GM21515 (cell line): ENCODE results near the gene ZNF317.
"Not testable (repeated sequence)": the region's sequence is repeated elsewhere in the genome, so short reads cannot be mapped to it uniquely, and the experiment has no call there.

Experiments used
- ATAC-seq: cut with Tn5 transposase; IDR thresholded peaks from one replicate; pipeline ENCODE4 v1.9.1; 2021; ENCODE audit not compliant: unreplicated experiment

The ZNF317 gene

DNA sequence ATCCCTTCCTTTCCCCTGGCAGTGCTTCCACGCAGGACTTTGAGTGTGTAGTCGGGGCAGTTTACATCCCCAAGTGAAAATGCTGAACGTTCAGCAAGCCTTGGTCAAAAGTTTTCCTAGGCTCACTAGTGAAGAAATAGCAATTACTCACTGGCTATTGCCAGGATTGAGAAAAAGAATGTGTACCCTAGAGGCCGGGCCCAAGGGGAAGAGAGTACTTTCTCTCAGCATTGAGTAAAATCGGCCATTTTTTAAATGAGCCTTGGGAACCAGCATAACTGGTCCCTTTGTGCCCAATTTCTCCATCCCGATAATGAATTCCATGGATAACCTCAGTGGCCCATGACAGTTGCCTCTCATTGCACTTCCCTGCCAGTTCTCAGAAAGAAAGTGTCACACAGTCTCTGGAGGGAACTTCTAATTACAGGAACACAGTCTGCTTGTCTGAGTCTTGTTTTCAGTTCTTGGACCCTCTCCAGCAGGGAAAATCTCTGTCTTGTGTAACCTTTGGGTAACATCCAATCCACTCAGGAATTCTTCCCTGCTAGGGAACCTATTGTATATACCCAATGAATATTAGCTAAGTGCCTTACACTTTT is 31.3 kb downstream of the ZNF317 start:
- ATAC-seq, result no peak

DNA sequence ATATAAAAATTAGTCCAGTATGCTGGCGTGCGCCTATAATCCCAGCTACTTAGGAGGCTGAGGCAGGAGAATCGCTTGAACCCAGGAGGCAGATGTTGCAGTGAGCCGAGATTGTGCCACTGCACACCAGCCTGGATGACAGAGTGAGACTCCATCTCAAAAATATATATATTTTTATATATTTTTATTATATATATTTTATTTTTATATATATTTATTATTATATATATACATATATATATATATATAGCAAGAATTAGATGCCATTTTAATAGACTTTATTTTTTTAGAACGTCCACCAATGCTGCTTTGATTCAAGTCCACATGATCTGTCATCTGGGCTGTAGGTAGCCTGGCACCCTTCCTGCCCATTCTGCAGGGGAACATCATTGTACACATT is 35.1 kb downstream of the ZNF317 start:
- no peak for ATAC-seq

DNA sequence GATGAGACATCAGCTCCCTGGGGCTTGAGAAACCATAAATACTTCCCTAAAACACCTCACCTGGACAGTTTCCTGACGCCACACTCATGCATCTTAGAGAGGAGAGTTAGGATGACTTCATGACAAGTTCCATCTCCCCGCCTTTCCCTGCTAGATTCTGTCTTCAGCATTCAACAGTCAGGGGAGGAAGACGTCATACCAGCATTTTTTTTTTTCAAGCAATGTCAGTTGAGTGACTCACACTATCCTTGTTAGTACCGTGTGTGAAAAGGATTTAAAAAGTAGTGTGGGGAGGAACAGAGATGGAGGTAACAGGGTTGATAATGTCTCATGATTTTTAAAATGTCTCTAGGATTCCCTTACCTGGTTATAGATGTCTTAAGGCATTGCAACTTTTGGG is 38.7 kb downstream of the ZNF317 start, which contains the start of gene OR7D2:
Gene OR7D2, plus strand, starts transcription at position 79 of the 400 bp plus-strand sequence. CDS start 6,803 bp downstream, outside the sequence.
- no peak for ATAC-seq

DNA sequence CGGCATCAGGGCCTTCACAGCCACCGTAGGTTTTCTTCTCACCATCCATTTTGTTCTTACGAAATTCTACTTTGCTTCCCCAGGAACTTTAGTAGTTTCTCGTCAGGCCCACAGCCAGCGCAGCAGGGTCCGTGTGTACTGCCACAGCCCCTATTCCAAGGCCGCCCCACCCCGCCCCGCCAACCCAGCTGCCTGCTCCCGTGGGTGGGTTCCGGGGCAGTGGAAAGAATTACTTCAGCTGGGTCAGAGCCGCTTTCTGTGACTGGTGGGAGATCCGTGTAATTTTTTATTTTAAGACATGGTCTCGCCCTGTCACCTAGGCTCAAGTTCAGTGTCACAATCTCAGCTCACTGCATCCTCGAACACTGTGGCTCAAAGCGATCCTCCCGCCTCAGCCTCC is 42.8 kb downstream of the ZNF317 start:
- ATAC-seq, result no peak

DNA sequence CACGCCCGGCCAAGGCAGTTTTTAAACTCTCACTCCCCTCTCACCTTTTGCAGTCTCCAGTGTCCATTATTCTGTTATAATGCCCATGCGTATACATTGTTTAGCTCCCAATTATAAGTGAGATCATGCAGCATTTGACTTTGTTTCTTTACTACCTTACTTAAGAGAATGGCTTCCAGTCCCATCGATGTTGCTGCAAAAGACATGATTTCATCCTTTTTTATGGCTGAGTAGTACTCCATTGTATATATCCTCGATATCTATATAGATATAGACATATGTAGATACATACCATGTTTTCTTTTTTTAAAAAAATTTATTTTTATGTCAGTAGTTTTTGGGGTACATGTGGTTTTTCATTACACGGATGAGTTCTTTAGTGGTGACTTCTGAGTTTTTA is 47.0 kb downstream of the ZNF317 start:
- ATAC-seq, result no peak

DNA sequence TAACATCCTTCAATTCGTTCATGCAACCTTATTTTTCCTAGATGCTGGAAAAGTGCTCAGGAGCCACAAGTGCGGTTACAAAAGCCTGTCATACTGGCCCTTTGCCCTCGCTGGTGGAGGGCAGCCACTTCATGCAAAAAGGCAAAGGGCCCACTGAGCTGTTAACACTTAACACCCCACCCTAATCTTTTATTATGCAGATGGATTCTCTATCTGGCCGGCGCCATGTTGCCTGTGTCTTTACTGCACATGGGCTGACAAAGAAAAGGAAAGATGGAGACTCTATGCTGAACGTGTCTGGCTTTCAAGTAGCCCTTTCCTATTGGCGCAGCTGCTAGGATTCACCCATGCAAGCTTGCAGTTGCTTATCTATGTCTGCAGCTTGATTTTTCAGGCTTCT is 49.3 kb downstream of the ZNF317 start:
- ATAC-seq, result no peak

DNA sequence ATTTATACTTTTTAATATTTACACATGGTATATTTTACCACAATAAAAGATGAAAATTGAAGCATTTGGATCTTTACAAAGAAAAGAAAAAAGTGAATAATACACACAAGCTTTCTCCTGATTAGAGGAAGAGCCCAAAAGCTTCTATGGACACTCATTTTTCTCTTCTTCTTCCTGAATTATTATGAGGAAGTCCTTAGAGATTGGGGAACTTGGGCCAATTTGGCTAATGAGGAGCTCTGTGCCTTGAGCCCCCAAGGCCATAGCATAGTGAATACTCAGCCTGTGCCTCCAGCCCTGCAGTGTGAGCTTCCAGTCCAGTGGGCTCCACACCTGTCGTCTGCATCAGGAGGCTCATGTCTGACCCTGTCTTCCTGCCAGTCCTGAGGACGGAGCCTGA is 57.8 kb downstream of the ZNF317 start:
- ATAC-seq, result not testable (repeated sequence)

DNA sequence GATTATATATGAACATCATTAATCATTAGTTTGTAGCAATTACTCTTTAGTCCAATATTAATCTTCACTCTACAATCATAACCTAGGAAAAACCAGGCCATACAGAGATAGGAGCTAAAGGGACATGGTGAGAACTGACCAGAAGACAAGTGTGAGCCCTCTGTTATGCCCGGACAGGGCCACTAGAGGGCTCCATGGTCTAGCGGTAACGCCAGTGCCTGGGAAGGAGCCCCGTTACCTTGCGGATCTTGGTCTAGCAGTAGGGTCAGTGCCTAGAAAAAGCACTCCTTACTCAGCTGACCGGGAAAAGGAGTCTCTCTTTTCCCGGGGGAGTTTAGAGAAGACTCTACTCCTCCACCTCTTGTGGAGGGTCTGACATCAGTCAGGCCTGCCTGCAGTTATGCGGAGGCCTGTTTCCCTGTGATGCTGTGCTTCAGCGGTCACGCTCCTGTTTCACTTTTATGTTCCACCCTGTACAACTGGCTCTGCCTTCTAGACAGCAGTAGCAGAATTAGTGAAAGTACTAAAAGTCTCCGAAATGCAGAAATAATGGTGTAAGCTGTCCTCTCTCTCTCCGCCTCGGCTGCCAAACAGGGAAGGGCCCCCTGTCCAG is 65.4 kb downstream of the ZNF317 start:
- ATAC-seq, result no peak
